GM12878 (cell line): ENCODE measurements around the gene PHACTR3. TPM values are rescaled to one million over a fixed set of nuclear protein-coding genes. Genes with fewer than 3 reads are reported as not detected.

Experiments
- ATAC-seq: fragments of 200-7000 bp; cut with Tn5 transposase; 3 replicates; pipeline ENCODE4 v1.9.1; 2020; ENCODE audit warnings: mild to moderate bottlenecking, moderate library complexity
- BruUV-seq: library from RNA; stranded (reverse); fragments of 400-500 nt; replicated peaks from 2 replicates; lab custom pipeline; 2021; lab: Mats Ljungman, UMichigan
- CTCF ChIA-PET: fragments of 300-600 bp; sonication (Branson Sonifier 250); formaldehyde crosslinking; extraction: SDS; loops from one replicate; lab custom pipeline; 2021; ENCODE audit warnings: inconsistent platforms; lab: Yijun Ruan, JAX
- POLR2A ChIA-PET: fragments of 350-600 bp; formaldehyde crosslinking; extraction: SDS; loops from one replicate; lab custom pipeline; 2021; ENCODE audit warnings: inconsistent platforms; lab: Charles Lee
- RAD21 ChIA-PET: fragments of 300-600 bp; sonication (Branson Sonifier 250); formaldehyde crosslinking; loops from one replicate; lab custom pipeline; 2023; ENCODE audit warnings: antibody characterized with exemption; ENCODE audit not compliant: unreplicated experiment; lab: Charles Lee
- SMC1A ChIA-PET: fragments of 300-600 bp; sonication (Branson Sonifier 250); formaldehyde crosslinking; loops from one replicate; lab custom pipeline; 2023; ENCODE audit not compliant: unreplicated experiment, uncharacterized antibody; lab: Charles Lee
- DNase-seq: peaks from one replicate; pipeline ENCODE4 v3.0.0-alpha.2; 2011; ENCODE audit warnings: low read depth, low spot score
- FAIRE-seq: peaks from 3 replicates; lab custom pipeline; 2011; peaks lifted over from hg19 to GRCh38; lab: Jason Lieb, UNC
- H2AFZ ChIP-seq: 2 replicates; pipeline ENCODE4 v1.6.0; 2011; ENCODE audit warnings: low read depth, low read length, control low read depth; ENCODE audit not compliant: control insufficient read depth
- H3K27ac ChIP-seq: 2 replicates; pipeline ENCODE4 v1.5.1; 2011; ENCODE audit warnings: control low read depth; ENCODE audit not compliant: control insufficient read depth, insufficient read depth
- H3K27me3 ChIP-seq, 2 experiments: replicated peaks in 1 of 2; 2 replicates each; pipeline versions ENCODE4 v1.6.0 to v1.6.1; 2011; ENCODE audit warnings: low read length in 1 of 2; ENCODE audit not compliant: control insufficient read depth in 2 of 2, insufficient read depth in 2 of 2
- H3K36me3 ChIP-seq, 2 experiments: 2 replicates each; pipeline ENCODE4 v1.5.1; 2011; ENCODE audit warnings: low read length in 1 of 2; ENCODE audit not compliant: control insufficient read depth in 2 of 2, insufficient read depth in 2 of 2
- H3K4me1 ChIP-seq: 2 replicates; pipeline ENCODE4 v1.6.1; 2011; ENCODE audit warnings: mild to moderate bottlenecking, low read length, moderate library complexity, mixed read lengths; ENCODE audit not compliant: control insufficient read depth, insufficient read depth
- H3K4me2 ChIP-seq: 2 replicates; pipeline ENCODE4 v1.6.0; 2011; ENCODE audit warnings: control low read depth; ENCODE audit not compliant: control insufficient read depth, insufficient read depth
- H3K4me3 ChIP-seq: fragments of 200-600 bp; sonication (generic); 2 replicates; pipeline ENCODE4 v1.5.1; 2016
- H3K79me2 ChIP-seq: 2 replicates; pipeline ENCODE4 v1.6.0; 2011; ENCODE audit warnings: low read length; ENCODE audit not compliant: control insufficient read depth, insufficient read depth
- H3K9ac ChIP-seq: 2 replicates; pipeline ENCODE4 v1.8.0; 2011; ENCODE audit warnings: low read length, control low read depth, mixed read lengths; ENCODE audit not compliant: control insufficient read depth, insufficient read depth
- H3K9me3 ChIP-seq: replicated peaks from 3 replicates; pipeline ENCODE4 v1.5.1; 2011; ENCODE audit warnings: mild to moderate bottlenecking, low read length; ENCODE audit not compliant: control insufficient read depth, insufficient read depth
- H4K20me1 ChIP-seq: 2 replicates; pipeline ENCODE4 v1.6.0; 2011; ENCODE audit not compliant: control insufficient read depth, insufficient read depth
- CEBPZ ChIP-seq: fragments of 150-350 bp; IDR thresholded peaks from 2 replicates; pipeline ENCODE4 v1.6.1; 2016; ENCODE audit warnings: low read depth, low read length
- HDAC2 ChIP-seq: fragments of 200-600 bp; sonication (generic); IDR thresholded peaks from 2 replicates; pipeline ENCODE4 v1.6.1; 2017
- NFYA ChIP-seq: IDR thresholded peaks from 2 replicates; pipeline ENCODE4 v1.6.1; 2011; ENCODE audit warnings: low read depth, mild to moderate bottlenecking, low read length, improper control_type of control experiment, borderline replicate concordance
- NFYB ChIP-seq: IDR thresholded peaks from 2 replicates; pipeline ENCODE4 v1.6.1; 2011; ENCODE audit warnings: low read depth, mild to moderate bottlenecking, low read length, improper control_type of control experiment, moderate library complexity; ENCODE audit not compliant: insufficient read depth
- STAT1 ChIP-seq: fragments of 450-650 bp; conservative IDR thresholded peaks from 2 replicates; pipeline ENCODE4 v1.6.1; 2014; ENCODE audit warnings: antibody characterized with exemption, mild to moderate bottlenecking
- WGBS: methylation state at CpG from one replicate; pipeline ENCODE4 v1.1.6; 2016; ENCODE audit warnings: low lambda C conversion rate; ENCODE audit not compliant: insufficient replicate concordance, insufficient coverage; ENCODE audit errors: missing lambda C conversion rate; 5-methylcytosine and 5-hydroxymethylcytosine counted together
- in situ Hi-C: fragments of 300-500 bp; cut with MboI; formaldehyde crosslinking; loops from 9 replicates; pipeline ENCODE4 v1.14.3; 2018; ENCODE audit warnings: mixed read lengths
- intact Hi-C: fragments of 100-400 bp; cut with micrococcal nuclease; formaldehyde crosslinking; loops from one replicate; pipeline ENCODE4 v1.14.2; 2022; ENCODE audit not compliant: unreplicated experiment
- polyA plus RNA-seq, 11 experiments: library from polyadenylated mRNA; depleted of rRNA in 4 of 11; unstranded in 6 of 11; stranded (reverse) in 5 of 11; fragments of >200 nt; fragmentation: Nextera tagmentation in 4 of 11; fragmentation: Illumina TruSeq in 1 of 11; extraction: Ambion mirVana in 4 of 11; extraction: Trizol in 1 of 11; gene quantifications; 1 replicate in 1 of 11; 2 replicates in 10 of 11; pipeline versions ENCODE4 v1.2.1 to v1.2.3, GENCODE V29; 2011 to 2016; ENCODE audit warnings: inconsistent platforms in 2 of 11, missing spikeins in 2 of 11, low read depth in 1 of 11
- total RNA-seq, 4 experiments: library from RNA; depleted of rRNA in 3 of 4; stranded (reverse); fragments of >200 nt in 3 of 4; fragmentation: Illumina TruSeq in 1 of 4; extraction: Trizol in 1 of 4; gene quantifications; 2 replicates each; pipeline versions ENCODE4 v1.2.1 to v1.2.3, GENCODE V29; 2013 to 2021
- TF ChIP-seq, protein P1 (sequence below): IDR thresholded peaks from 2 replicates; pipeline ENCODE4 v1.6.1; 2012; ENCODE audit warnings: low read depth, low read length, improper control_type of control experiment

The PHACTR3 gene
- total and polyA plus RNA-seq, 10 of the 15 experiments (the other 5 are each of a cell fraction or from before 2014, with no cell fraction given): 0.17 to 2.7 (median 0.27) TPM; not detected in 1

DNA sequence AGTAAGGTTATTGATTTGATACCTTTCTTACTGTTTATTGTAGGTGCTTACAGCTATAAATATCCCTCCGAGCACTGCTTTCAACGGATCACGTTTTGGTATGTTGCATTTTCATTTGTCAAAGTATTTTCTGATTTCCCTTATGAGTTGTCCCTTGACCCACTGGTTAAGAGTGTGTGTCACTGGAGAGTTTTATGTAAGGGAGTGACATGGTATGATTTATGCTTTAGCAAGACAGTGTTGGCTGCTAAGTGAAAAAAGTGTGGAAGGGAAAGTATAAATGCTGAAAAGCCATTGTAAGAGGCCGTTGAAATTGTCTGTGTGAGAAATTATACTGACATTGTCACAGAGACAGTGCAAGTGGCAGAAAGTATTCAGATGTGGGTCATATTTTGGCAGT, 257.1 kb downstream of the PHACTR3 start (continued):
- no peak for TF ChIP-seq CEBPZ
- TF ChIP-seq, all 136 proteins: peak for 0

DNA sequence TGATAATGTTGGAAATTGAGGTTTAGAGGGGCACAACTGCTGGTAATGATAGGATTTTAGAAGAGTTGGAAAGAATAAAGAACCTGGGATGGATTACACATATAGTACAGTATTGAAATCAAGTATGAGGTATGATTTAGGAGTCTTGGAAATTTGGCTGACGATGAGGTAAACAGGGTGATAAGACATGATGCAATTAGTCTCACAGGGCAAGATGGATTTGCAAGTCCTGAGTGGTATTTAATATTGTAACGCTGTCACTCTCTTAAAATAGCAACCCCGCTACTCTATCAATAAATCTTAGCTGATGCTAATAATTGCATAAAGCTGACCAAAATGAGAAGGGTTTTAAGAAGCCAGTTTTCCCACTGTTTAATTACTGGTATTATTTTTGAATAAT, 258.7 kb downstream of the PHACTR3 start:
- no peak for FAIRE-seq
- Histone ChIP-seq H3K4me3 (no peak overlapping the region), H4K20me1 (no peaks in the 10 kb centered on the region), H3K4me1 (no peaks in the 10 kb centered on the region), H3K79me2 (no peaks in the 10 kb centered on the region), H3K4me2 (no peak overlapping the region), H3K27ac (no peak overlapping the region), H3K9ac (no peak overlapping the region), H2AFZ (no peak overlapping the region), H3K27me3 (no peaks in the 10 kb centered on the region), H3K9me3 (no peaks in the 10 kb centered on the region), H3K36me3 (no peaks in the 10 kb centered on the region)
- SMC1A ChIA-PET: no interaction called here
- RAD21 ChIA-PET: no interaction called here
- DNase-seq: no peak
- no peak for TF ChIP-seq HDAC2
- TF ChIP-seq NFYA: no peak
- no peak for TF ChIP-seq STAT1
- TF ChIP-seq, protein P1, sequence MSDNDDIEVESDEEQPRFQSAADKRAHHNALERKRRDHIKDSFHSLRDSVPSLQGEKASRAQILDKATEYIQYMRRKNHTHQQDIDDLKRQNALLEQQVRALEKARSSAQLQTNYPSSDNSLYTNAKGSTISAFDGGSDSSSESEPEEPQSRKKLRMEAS: no peak
- TF ChIP-seq NFYB: no peak
- no TSS peak for BruUV-seq
- 59% methylated on average over 3 of the region's 3 CpGs for WGBS
- in situ Hi-C loops (no loop called here), intact Hi-C loops (no loop called here)
- no peak for ATAC-seq
- CTCF ChIA-PET: interaction anchor here (1.4 kb wide), 1 partner anchor 13 kb away, joined by 5 read pairs; no protein-coding TSS in a partner anchor
- POLR2A ChIA-PET: no interaction called here
